Panc1 (cell line): ENCODE data around the gene ITGA3. TPM values are rescaled to one million over a fixed set of nuclear protein-coding genes. Genes with fewer than 3 reads are reported as not detected.
A peak's percentile ranks its signal among the peaks of the same experiment; 100 is the strongest.

ENCODE experiments used
- ATAC-seq: fragments of 200-7000 bp; cut with Tn5 transposase; 2 replicates; pipeline ENCODE4 v1.9.1; 2020; ENCODE audit warnings: mild to moderate bottlenecking, moderate library complexity
- BruUV-seq: library from RNA; stranded (reverse); fragments of 400-500 nt; replicated peaks from 2 replicates; lab custom pipeline; 2021; lab: Mats Ljungman, UMichigan
- CTCF ChIA-PET: fragments of 300-600 bp; sonication (Branson Sonifier 250); formaldehyde crosslinking; loops from one replicate; lab custom pipeline; 2022; ENCODE audit warnings: antibody characterized with exemption; lab: Charles Lee
- POLR2A ChIA-PET: fragments of 300-600 bp; sonication (Branson Sonifier 250); formaldehyde crosslinking; loops from one replicate; lab custom pipeline; 2022; ENCODE audit warnings: antibody characterized with exemption; lab: Charles Lee
- DNase-seq: peaks from one replicate; pipeline ENCODE4 v3.0.0-alpha.2; 2010; ENCODE audit warnings: low read depth, low spot score
- H3K27ac ChIP-seq: 2 replicates; pipeline ENCODE4 v1.5.1; 2011; ENCODE audit warnings: mild to moderate bottlenecking, low read length, inconsistent platforms
- H3K27me3 ChIP-seq: fragments of 200-500 bp; sonication (Bioruptor generic); 2 replicates; pipeline ENCODE4 v1.6.0; 2014; ENCODE audit warnings: low read length, inconsistent platforms; ENCODE audit not compliant: control insufficient read depth, insufficient read depth
- H3K36me3 ChIP-seq: fragments of 200-500 bp; sonication (Bioruptor generic); 2 replicates; pipeline ENCODE4 v1.5.1; 2014; ENCODE audit warnings: inconsistent platforms, mild to moderate bottlenecking, low read length, moderate library complexity; ENCODE audit not compliant: control insufficient read depth, insufficient read depth
- H3K4me1 ChIP-seq: 2 replicates; pipeline ENCODE4 v1.5.1; 2011; ENCODE audit warnings: inconsistent platforms, mild to moderate bottlenecking, low read length, moderate library complexity; ENCODE audit not compliant: control insufficient read depth, insufficient read depth
- H3K4me3 ChIP-seq, 2 experiments: 2 replicates each; pipeline ENCODE4 v1.5.1; 2011 to 2012; ENCODE audit warnings: low read depth in 2 of 2, low read length in 2 of 2, mild to moderate bottlenecking in 2 of 2, inconsistent platforms in 1 of 2, moderate library complexity in 1 of 2
- H3K9me3 ChIP-seq: fragments of 200-500 bp; sonication (Bioruptor generic); 2 replicates; pipeline ENCODE4 v1.5.1; 2014; ENCODE audit warnings: low read depth, mild to moderate bottlenecking, inconsistent platforms, low read length, moderate library complexity; ENCODE audit not compliant: control insufficient read depth, insufficient read depth
- POLR2AphosphoS5 ChIP-seq: IDR thresholded peaks from 2 replicates; pipeline ENCODE4 v1.6.1; 2012; ENCODE audit warnings: mild to moderate bottlenecking, low read depth, low read length, moderate library complexity
- SIN3A ChIP-seq: IDR thresholded peaks from 2 replicates; pipeline ENCODE4 v1.6.1; 2012; ENCODE audit warnings: low read depth, mild to moderate bottlenecking, low read length, moderate library complexity, borderline replicate concordance; ENCODE audit not compliant: insufficient read depth
- TCF7L2 ChIP-seq: IDR thresholded peaks from 2 replicates; pipeline ENCODE4 v1.6.1; 2011; ENCODE audit warnings: mild to moderate bottlenecking, low read depth, low read length, inconsistent platforms
- in situ Hi-C: cut with HindIII; loops from 2 replicates; pipeline ENCODE4 v1.10.0; 2016; ENCODE audit warnings: low sequenced_read_pairs, low pct_unique_long_range_greater_than_20kb
- intact Hi-C: fragments of 100-400 bp; cut with micrococcal nuclease; formaldehyde crosslinking; loops from one replicate; pipeline ENCODE4 v1.10.0; 2022; ENCODE audit not compliant: unreplicated experiment
- total RNA-seq: library from RNA; stranded (reverse); gene quantifications from one replicate; pipeline ENCODE4 v1.2.1, GENCODE V29; 2021; ENCODE audit not compliant: unreplicated experiment
- TF ChIP-seq, protein P1 (sequence below), 2 experiments: IDR thresholded peaks; 2 replicates each; pipeline ENCODE4 v1.6.1; 2011 to 2012; ENCODE audit warnings: low read depth in 2 of 2, control low read depth in 1 of 2, low read length in 1 of 2, mild to moderate bottlenecking in 1 of 2, moderate library complexity in 1 of 2; ENCODE audit not compliant: insufficient read depth in 1 of 2
- TF ChIP-seq, protein P2 (sequence below): fragments of 450-650 bp; IDR thresholded peaks from 2 replicates; pipeline ENCODE4 v1.5.1; 2017; ENCODE audit warnings: mild to moderate bottlenecking

Gene ITGA3
- total RNA-seq, 1 experiment from 2014 or later: 439 TPM

DNA sequence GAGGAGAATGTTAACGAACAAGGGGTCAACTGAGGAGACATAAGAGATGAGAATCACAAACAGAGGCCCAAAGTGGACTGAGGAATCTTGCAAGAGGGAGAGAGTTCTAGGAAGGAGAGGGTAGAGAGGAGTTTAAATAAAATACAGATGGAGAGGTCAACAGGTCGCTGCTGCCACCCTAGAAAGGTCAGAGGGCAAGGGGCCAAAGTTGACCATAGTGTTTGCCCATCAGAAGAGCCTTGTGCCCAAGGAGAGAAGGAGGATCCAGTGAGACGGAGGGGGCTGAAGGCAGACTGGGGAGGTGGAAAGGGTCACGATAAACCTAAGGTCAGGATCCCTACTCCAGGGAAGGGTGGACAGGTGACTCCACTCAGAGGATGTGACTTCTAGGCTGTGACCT, 6.9 kb upstream of the ITGA3 start:
- in situ Hi-C loops (no loop called here), intact Hi-C loops (no loop called here)
- Histone ChIP-seq H3K27me3 (no peaks in the 10 kb centered on the region), H3K4me1 (peaks cover 87% of the 10 kb centered on the region), H3K27ac (peak overlapping the region; percentile 74), H3K4me3 (no peak overlapping the region), H3K9me3 (no peaks in the 10 kb centered on the region), H3K36me3 (no peaks in the 10 kb centered on the region)
- TF ChIP-seq TCF7L2 (no peak), POLR2AphosphoS5 (no peak), SIN3A (no peak)
- TF ChIP-seq, protein P1, sequence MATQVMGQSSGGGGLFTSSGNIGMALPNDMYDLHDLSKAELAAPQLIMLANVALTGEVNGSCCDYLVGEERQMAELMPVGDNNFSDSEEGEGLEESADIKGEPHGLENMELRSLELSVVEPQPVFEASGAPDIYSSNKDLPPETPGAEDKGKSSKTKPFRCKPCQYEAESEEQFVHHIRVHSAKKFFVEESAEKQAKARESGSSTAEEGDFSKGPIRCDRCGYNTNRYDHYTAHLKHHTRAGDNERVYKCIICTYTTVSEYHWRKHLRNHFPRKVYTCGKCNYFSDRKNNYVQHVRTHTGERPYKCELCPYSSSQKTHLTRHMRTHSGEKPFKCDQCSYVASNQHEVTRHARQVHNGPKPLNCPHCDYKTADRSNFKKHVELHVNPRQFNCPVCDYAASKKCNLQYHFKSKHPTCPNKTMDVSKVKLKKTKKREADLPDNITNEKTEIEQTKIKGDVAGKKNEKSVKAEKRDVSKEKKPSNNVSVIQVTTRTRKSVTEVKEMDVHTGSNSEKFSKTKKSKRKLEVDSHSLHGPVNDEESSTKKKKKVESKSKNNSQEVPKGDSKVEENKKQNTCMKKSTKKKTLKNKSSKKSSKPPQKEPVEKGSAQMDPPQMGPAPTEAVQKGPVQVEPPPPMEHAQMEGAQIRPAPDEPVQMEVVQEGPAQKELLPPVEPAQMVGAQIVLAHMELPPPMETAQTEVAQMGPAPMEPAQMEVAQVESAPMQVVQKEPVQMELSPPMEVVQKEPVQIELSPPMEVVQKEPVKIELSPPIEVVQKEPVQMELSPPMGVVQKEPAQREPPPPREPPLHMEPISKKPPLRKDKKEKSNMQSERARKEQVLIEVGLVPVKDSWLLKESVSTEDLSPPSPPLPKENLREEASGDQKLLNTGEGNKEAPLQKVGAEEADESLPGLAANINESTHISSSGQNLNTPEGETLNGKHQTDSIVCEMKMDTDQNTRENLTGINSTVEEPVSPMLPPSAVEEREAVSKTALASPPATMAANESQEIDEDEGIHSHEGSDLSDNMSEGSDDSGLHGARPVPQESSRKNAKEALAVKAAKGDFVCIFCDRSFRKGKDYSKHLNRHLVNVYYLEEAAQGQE (IDR thresholded peaks at IDR 0.05; ENCODE audit: insufficient read depth in 1 of 2, low read depth in 2 of 2, low read length in 1 of 2): no peak
- TF ChIP-seq, protein P2, sequence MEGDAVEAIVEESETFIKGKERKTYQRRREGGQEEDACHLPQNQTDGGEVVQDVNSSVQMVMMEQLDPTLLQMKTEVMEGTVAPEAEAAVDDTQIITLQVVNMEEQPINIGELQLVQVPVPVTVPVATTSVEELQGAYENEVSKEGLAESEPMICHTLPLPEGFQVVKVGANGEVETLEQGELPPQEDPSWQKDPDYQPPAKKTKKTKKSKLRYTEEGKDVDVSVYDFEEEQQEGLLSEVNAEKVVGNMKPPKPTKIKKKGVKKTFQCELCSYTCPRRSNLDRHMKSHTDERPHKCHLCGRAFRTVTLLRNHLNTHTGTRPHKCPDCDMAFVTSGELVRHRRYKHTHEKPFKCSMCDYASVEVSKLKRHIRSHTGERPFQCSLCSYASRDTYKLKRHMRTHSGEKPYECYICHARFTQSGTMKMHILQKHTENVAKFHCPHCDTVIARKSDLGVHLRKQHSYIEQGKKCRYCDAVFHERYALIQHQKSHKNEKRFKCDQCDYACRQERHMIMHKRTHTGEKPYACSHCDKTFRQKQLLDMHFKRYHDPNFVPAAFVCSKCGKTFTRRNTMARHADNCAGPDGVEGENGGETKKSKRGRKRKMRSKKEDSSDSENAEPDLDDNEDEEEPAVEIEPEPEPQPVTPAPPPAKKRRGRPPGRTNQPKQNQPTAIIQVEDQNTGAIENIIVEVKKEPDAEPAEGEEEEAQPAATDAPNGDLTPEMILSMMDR: no peak
- ChIA-PET POLR2A (no interaction called here), CTCF (no interaction called here)
- DNase-seq: no peak
- no TSS peak for BruUV-seq
- no peak for ATAC-seq

DNA sequence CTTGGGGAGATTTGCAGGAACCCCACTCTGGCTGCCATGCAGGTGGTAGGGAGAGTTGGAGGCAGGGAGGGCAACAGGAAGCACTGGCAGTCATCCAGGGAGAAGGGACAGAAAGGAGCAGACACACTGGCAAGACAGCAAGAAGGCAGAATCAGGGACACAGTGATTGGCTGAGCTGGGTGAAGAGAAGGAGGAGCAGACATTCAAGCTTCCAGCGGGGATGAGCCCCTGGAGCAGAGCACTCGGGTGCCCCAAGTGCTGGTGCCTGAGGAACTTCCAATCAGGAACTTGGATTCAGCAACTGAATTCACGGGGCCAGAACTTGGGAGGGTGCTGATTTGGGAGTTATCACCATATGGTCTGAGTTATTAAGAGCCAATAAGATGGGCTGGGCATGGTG, 6.3 kb upstream of the ITGA3 start:
- in situ Hi-C loops: no loop called here
- no peak for ATAC-seq
- intact Hi-C loops: no loop called here
- no peaks in the 10 kb centered on the region for H3K27me3 ChIP-seq
- TF ChIP-seq, protein P2: no peak
- TF ChIP-seq SIN3A (no peak), POLR2AphosphoS5 (no peak), TCF7L2 (no peak)
- TF ChIP-seq, protein P1 (IDR thresholded peaks at IDR 0.05; ENCODE audit: insufficient read depth in 1 of 2, low read depth in 2 of 2, low read length in 1 of 2): no peak
- DNase-seq: no peak
- ChIA-PET POLR2A (no interaction called here), CTCF (no interaction called here)
- no peaks in the 10 kb centered on the region for H3K9me3 ChIP-seq
- peak overlapping the region; percentile 99 for H3K27ac ChIP-seq
- BruUV-seq: no TSS peak
- peaks cover 86% of the 10 kb centered on the region for H3K4me1 ChIP-seq
- H3K4me3 ChIP-seq: no peak overlapping the region
- no peaks in the 10 kb centered on the region for H3K36me3 ChIP-seq
